HG02852 (cell line): ENCODE data around the gene AQP1.

ENCODE experiments used
- ATAC-seq: cut with Tn5 transposase; IDR thresholded peaks from one replicate; pipeline ENCODE4 v1.9.1; 2021; ENCODE audit warnings: mild to moderate bottlenecking, moderate library complexity; ENCODE audit not compliant: unreplicated experiment

The AQP1 gene

DNA sequence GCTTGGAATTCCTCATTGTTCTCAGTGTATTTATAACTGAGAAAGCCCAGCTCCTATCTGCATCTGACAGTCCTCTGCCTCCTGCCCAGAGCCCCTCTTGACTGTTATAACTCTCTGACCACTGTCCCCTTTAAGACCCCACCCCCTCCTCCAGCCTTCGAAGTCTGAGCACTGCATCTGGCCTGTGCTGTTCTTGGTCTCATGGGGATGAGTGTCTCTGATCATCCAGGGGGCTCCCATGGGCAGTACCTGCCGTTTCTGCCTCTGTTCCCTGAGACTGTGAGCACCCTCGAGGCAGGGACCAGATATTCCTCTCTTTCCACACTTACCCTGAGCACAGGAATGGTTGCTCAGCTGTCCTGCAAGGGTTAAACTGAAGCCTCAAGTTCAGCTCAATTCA is 59.8 kb downstream of the AQP1 start:
- no peak for ATAC-seq

GRCh38 chr7:30971840-30972563 is 60.3 kb downstream of the AQP1 start:
- ATAC-seq = no peak

DNA sequence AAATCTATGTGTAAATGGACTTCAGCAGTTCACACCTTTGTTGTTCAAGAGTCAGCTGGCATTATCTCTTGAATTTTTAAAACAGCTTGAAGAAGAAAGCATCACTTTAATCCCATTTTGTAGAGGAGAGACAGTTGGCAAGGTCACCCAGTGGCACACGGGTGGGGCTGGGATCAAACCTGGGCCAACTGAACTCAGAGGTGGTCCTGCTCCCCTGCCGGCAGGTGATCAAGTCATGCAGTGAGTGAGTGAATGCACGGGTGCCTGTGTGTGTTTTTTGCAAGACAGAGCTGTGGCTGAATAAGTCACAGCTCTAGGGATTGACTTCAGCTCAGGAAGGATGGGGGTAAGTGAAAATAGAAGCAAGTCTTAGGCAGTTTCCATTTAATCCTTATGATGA is 61.6 kb downstream of the AQP1 start:
- no peak for ATAC-seq

DNA sequence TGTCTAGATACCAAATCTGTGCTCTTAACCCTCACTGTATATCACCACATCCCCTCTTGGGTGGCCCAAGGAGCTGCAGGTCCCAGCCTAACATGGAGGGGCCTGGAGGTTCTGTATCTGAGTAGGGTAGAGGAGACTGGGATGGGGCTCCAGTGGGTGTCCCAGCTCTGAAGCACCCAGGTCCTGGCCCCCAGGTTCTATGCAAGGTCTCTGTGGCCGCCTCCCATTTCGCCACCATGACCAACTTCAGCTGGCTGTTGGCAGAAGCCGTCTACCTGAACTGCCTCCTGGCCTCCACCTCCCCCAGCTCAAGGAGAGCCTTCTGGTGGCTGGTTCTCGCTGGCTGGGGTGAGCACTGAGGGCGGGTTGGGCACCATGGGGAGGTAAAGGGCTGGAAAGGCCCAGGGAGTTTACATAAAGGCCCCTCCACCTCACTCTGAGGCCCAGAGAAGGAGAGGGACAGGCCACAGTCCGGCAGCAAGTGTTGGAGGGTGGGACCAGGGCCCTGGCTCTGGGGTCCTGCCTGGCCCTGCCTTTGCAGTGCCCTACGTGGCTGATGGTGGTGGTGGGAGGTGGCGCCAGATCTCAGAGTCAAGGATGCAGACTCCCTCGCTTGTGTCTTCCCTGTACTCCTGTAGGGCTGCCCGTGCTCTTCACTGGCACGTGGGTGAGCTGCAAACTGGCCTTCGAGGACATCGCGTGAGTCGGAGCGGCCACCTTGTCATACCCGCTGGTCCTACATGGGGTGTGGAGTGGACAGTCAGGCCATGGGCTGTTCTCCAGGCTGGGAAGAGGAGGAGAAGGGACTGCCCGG is 62.3 kb downstream of the AQP1 start:
- ATAC-seq = no peak

GRCh38 chr7:30974605-30975255 is 63.1 kb downstream of the AQP1 start:
- peak; percentile 94 for ATAC-seq
